ENCODE data around the gene EHMT1.

EHMT1 gene

GRCh38 chr9:137741330-137741729 lies 122.5 kb downstream of the EHMT1 start:
- DNase-seq (ENCODE audit: low read depth), result no peak

- DNase-seq (ENCODE audit: low read depth), result no peak
Measured at GRCh38 chr9:137742698-137743097, 123.9 kb downstream of the EHMT1 start.

- DNase-seq (ENCODE audit: low read depth), result no peak
Measured at GRCh38 chr9:137743695-137744094, 124.9 kb downstream of the EHMT1 start.

GRCh38 chr9:137744632-137745183 lies 125.9 kb downstream of the EHMT1 start:
- DNase-seq (ENCODE audit: low read depth), result no peak

DNA sequence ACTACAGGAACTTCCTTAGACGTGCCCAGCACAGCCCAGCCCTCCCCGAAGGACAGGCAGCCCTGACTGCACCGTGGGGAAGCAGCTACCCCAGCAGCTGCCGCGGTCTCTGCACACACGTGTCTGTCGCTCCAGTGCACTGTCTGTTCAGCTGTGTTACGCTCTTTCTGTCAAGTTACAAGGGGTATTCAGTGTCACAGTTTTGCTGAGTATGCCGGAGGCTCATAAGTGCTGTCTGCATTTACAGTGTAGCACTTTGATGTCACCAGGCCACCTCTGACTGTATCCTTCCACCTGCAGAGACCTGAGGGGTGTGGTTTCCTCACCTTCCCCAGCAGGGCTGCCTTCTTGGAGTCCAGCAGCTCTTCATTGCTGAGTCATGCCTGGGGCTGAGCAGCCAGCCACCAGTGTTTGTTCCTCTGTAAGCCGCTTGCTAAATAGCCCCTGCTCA lies 126.8 kb downstream of the EHMT1 start:
- DNase-seq (ENCODE audit: low read depth), result no peak

DNA sequence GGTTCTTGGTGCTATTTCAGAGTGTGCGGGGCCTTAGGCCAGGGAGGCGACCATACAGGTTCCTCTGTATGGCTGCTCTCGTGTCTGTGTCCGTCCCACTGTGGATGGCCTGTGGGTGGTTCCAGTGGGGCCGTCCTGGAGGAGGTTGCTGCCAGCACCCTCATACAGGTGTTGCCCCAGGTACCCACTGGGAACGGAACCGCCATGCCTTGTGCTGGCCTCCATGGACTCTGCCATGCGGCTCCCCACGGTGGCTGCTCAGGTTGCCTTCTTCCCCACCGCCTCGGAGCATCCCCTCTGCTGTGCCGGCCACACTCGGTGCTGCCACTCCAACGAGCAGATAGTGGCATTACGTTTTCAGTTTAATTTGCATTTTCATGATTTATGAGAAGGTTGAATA lies 129.5 kb downstream of the EHMT1 start:
- DNase-seq (ENCODE audit: low read depth), result no peak

DNA sequence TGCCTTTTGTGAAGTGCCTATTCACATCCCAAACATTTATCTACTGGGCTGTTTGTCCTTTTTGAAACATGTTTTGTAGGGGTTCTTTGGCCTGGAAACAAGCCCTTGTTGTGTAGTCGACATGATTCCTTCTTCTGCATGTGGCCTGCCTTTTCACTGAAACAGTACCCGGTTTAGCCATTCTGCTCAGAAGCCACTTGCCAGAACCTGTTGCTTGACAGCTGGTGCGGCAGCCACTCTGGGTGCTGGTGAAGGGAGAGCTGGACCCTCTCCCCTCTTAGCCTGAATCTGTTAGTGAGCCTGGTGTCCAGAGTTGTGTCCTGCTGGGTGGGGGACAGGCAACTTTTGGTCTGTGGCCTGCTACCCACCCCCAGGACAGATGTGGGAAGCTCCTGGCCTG lies 129.9 kb downstream of the EHMT1 start:
- DNase-seq (ENCODE audit: low read depth), result no peak

GRCh38 chr9:137749511-137749910 lies 130.7 kb downstream of the EHMT1 start:
- DNase-seq (ENCODE audit: low read depth), result no peak

DNA sequence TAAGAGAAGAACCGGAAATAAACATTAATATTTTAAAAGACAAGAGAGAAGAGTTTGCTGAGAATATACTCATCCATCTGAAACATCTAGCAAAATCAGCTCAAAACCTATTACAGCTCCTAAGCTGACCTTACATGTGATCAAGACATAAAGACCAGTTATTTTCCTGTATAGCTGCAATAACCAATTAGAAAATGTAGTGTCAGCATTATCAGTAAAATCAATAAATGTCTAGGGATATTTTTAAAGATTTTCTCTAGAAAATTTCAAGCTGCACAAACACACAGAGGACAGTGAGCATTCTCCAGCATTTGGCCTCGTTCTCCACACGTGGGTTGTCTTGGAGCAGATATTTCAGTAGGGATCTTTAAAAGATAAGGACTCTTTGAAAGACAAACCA lies 131.2 kb downstream of the EHMT1 start:
- DNase-seq (ENCODE audit: low read depth), result no peak

DNA sequence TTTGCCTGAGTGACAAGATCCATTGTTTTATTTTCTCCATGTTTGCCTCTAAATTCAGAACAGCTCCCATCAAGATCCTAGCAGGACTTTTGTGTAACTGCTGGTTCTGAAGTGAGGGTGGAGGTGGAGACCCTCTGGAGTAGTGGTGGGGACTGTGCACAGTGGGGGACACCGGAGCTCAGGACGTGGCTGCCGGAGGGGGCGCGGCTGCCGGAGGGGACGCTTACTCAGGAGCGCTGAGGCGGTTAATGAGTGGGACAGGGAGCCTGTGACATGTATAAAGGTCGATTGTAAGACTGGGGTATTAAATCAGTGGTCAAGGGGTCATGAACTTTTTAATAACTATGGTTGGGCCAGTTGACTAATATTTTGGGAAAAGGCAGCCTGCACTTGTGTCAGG lies 131.8 kb downstream of the EHMT1 start:
- no peak for DNase-seq (ENCODE audit: low read depth)

DNA sequence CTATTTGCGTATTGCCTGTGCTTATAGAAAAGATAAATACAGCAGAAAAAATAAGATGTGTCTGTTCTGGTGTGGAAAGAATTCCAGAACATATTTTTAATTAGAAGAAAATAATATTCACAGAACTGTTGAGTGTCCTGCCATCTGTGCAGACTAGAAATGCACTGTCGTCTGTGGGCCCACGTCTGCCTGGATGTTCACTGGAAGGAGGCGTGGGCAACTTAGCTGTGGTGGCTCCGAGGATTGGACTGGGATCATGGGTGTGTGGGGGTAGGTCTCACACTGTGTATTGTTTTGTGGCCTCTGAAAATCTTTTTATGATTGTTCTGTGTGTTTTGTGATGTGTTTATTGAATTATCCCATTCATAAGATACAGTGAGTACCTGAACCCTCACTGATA lies 132.8 kb downstream of the EHMT1 start:
- DNase-seq (ENCODE audit: low read depth), result no peak

- DNase-seq (ENCODE audit: low read depth), result no peak
Measured at GRCh38 chr9:137752426-137752825, 133.6 kb downstream of the EHMT1 start.

GRCh38 chr9:137753192-137753765 lies 134.5 kb downstream of the EHMT1 start:
- no peak for DNase-seq (ENCODE audit: low read depth)

GRCh38 chr9:137755261-137755927 lies 136.6 kb downstream of the EHMT1 start:
- no peak for DNase-seq (ENCODE audit: low read depth)

- no peak for DNase-seq (ENCODE audit: low read depth)
Measured at GRCh38 chr9:137756045-137756744, 137.4 kb downstream of the EHMT1 start.

DNA sequence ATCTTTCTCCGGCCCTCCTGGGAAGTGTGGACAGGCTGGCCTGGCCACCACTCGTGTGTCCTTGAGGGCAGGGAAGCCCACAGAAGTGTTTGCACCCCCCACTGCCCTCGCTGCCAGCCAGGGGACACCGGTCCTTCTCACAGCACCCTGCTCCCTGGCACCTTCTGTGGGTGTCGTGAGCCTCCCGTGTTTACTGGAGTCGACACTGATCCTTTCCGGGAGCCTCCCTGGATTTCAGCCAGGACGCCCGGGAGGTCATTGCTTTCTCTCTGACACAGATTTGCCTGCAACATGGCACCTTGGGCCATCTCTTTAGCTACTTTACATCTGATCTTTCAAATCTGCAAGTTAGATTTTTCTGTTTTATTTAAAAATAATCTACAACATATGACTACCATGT lies 138.3 kb downstream of the EHMT1 start:
- no peak for DNase-seq (ENCODE audit: low read depth)

GRCh38 chr9:137757613-137758029 lies 138.8 kb downstream of the EHMT1 start:
- DNase-seq (ENCODE audit: low read depth), result no peak

DNA sequence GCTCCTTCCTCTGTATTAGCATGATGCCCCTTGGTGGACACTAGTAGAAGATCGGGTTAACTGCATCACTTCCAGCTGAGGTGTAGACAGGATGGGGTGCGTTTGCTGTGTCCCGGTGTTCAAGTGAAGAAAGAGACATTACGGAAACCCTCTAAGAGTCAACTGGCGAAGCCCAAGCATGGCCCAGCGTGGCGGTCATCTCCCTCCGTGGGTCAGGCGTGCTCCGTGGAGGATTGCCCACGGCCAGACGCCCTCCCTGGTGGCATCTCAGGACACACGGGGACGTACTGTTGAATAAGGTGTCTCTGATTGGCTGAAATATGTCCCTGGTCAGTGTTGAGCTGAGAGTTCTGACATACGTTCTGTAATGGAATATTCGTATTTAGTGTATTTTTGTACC lies 139.3 kb downstream of the EHMT1 start:
- no peak for DNase-seq (ENCODE audit: low read depth)

- DNase-seq (ENCODE audit: low read depth), result no peak
Measured at GRCh38 chr9:137759117-137759516, 140.3 kb downstream of the EHMT1 start.

GRCh38 chr9:137759649-137760321 lies 141.0 kb downstream of the EHMT1 start:
- no peak for DNase-seq (ENCODE audit: low read depth)

DNA sequence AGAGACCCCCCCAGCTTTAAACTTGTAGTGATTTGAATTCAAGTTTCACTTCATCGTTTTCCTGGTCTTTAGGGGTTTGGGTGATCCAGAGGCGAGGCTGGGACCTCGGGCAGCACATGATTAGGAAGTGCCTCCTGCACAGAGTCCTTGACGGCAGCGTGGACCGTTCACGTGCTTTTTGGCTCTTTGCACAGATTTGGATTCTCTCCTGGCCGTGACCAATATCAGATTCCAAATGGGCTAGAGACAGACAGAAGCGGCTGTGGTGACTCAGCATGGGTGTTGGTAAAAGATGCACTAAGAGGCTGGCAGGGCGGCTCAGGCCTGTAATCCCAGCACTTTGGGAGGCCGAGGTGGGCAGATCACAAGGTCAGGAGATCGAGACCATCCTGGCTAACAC lies 141.6 kb downstream of the EHMT1 start:
- DNase-seq (ENCODE audit: low read depth), result no peak

- DNase-seq (ENCODE audit: low read depth), result no peak
Measured at GRCh38 chr9:137761032-137761431, 142.2 kb downstream of the EHMT1 start.

GRCh38 chr9:137761793-137762192 lies 143.0 kb downstream of the EHMT1 start:
- DNase-seq (ENCODE audit: low read depth), result no peak
